A549 (cell line): ENCODE results near the gene C1QL1.

Source experiments
- CTCF ChIP-seq: fragments of >200 bp; sonication (Bioruptor Twin); formaldehyde crosslinking; IDR thresholded peaks from 3 replicates; pipeline ENCODE4 v1.5.1; 2016
- JUN ChIP-seq, 2 experiments: fragments of >200 bp; sonication (Bioruptor Twin); formaldehyde crosslinking; IDR thresholded peaks; 2 replicates in 1 of 2; 3 replicates in 1 of 2; pipeline ENCODE4 v1.6.1; 2016 to 2017
- MAFK ChIP-seq: fragments of 450-650 bp; IDR thresholded peaks from 2 replicates; pipeline ENCODE4 v1.6.1; 2014; ENCODE audit not compliant: partially characterized antibody
- MAX ChIP-seq: IDR thresholded peaks from 2 replicates; pipeline ENCODE4 v1.6.1; 2012
- PHF8 ChIP-seq: fragments of 200-600 bp; sonication (generic); IDR thresholded peaks from 2 replicates; pipeline ENCODE4 v1.6.1; 2016; ENCODE audit warnings: low read depth, mild to moderate bottlenecking, antibody characterized with exemption, moderate library complexity, borderline replicate concordance
- RFX5 ChIP-seq: fragments of 450-650 bp; IDR thresholded peaks from 2 replicates; pipeline ENCODE4 v1.7.1; 2014; ENCODE audit warnings: antibody characterized with exemption, mild to moderate bottlenecking, moderate library complexity
- TFCP2L1 ChIP-seq: fragments of 250-450 bp; sonication (Bioruptor Pico); IDR thresholded peaks from 2 replicates; pipeline ENCODE4 v1.5.0; 2021; ENCODE audit warnings: mild to moderate bottlenecking

- TF ChIP-seq CTCF = no peak
- TF ChIP-seq MAX = no peak
- no peak for TF ChIP-seq TFCP2L1 (CRISPR knock-in tag)
- no peak for TF ChIP-seq MAFK
- TF ChIP-seq RFX5 = no peak
- no peak for TF ChIP-seq PHF8
- TF ChIP-seq JUN (IDR thresholded peaks at IDR 0.05) = no peak
Observed at GRCh38 chr17:44922136-44922535, 46.0 kb downstream of the C1QL1 start.
